Thymus (tissue), 11 donors: ENCODE results near the gene EXOSC7. TPM values are rescaled to one million over a fixed set of nuclear protein-coding genes. Genes with fewer than 3 reads are reported as not detected.

Experiments used
- DNase-seq, 9 donors: peaks; one replicate each; pipeline ENCODE4 v3.0.0-alpha.2; 2013; ENCODE audit warnings: low spot score in 9 of 9, low read depth in 6 of 9, missing footprints in 1 of 9
- H3K27ac ChIP-seq, 2 donors: one replicate each; pipeline ENCODE4 v1.5.1; 2013; ENCODE audit warnings: control low read depth in 1 of 2, low read depth in 1 of 2, low read length in 1 of 2, mild to moderate bottlenecking in 1 of 2, moderate library complexity in 1 of 2
- H3K27me3 ChIP-seq, 2 donors: one replicate each; pipeline ENCODE4 v1.5.1; 2013; ENCODE audit warnings: low read length in 1 of 2; ENCODE audit not compliant: control insufficient read depth in 2 of 2, insufficient read depth in 1 of 2
- H3K36me3 ChIP-seq, 2 donors: one replicate each; pipeline ENCODE4 v1.5.1; 2013; ENCODE audit warnings: low read length in 1 of 2, mild to moderate bottlenecking in 1 of 2, moderate library complexity in 1 of 2; ENCODE audit not compliant: control insufficient read depth in 2 of 2, insufficient read depth in 2 of 2
- H3K4me1 ChIP-seq, 2 donors: one replicate each; pipeline ENCODE4 v1.5.1; 2013; ENCODE audit warnings: low read length in 2 of 2; ENCODE audit not compliant: control insufficient read depth in 2 of 2, insufficient read depth in 2 of 2
- H3K4me3 ChIP-seq, 2 donors: one replicate each; pipeline ENCODE4 v1.5.1; 2013; ENCODE audit warnings: low read length in 2 of 2, control low read depth in 1 of 2, mild to moderate bottlenecking in 1 of 2
- H3K9me3 ChIP-seq, 2 donors: one replicate each; pipeline ENCODE4 v1.5.1; 2013; ENCODE audit warnings: low read length in 1 of 2, mild to moderate bottlenecking in 1 of 2; ENCODE audit not compliant: control insufficient read depth in 2 of 2, insufficient read depth in 1 of 2
- WGBS: extraction: QIAGEN DNeasy Blood & Tissue Kit; methylation state at CpG from one replicate; pipeline ENCODE4 v1.1.7; 2013; 5-methylcytosine and 5-hydroxymethylcytosine counted together
- polyA plus RNA-seq: library from polyadenylated mRNA; stranded (reverse); fragments of 200-250 nt; gene quantifications from one replicate; pipeline ENCODE4 v1.2.3, GENCODE V29; 2013
- total RNA-seq: library from RNA; stranded (reverse); fragments of 120-200 nt; gene quantifications from one replicate; pipeline ENCODE4 v1.2.4, GENCODE V29; 2013
- donor health status: healthy.

EXOSC7 gene
- total and polyA plus RNA-seq, 2 donors, result 39.2 to 42.6 TPM

GRCh38 chr3:44955917-44956316 is 20.1 kb upstream of the EXOSC7 start:
- Histone ChIP-seq H3K9me3 (no peaks in the 10 kb centered on the region), H3K4me1 (no peaks in the 10 kb centered on the region), H3K27ac (no peak overlapping the region), H3K36me3 (peaks cover 35 to 41% of the 10 kb centered on the region in 2 donors), H3K4me3 (no peak overlapping the region), H3K27me3 (no peaks in the 10 kb centered on the region)
- WGBS, result 98% methylated on average over 1 of the region's 1 CpG
- no peak for DNase-seq

GRCh38 chr3:44957986-44958385 is 18.1 kb upstream of the EXOSC7 start:
- Histone ChIP-seq H3K36me3 (peaks cover 31 to 41% of the 10 kb centered on the region in 2 donors), H3K9me3 (no peaks in the 10 kb centered on the region), H3K27me3 (no peaks in the 10 kb centered on the region), H3K4me1 (no peaks in the 10 kb centered on the region), H3K27ac (no peak overlapping the region), H3K4me3 (no peak overlapping the region)
- WGBS, result 97% methylated on average over 4 of the region's 4 CpGs
- no peak for DNase-seq

GRCh38 chr3:44958386-44958785 is 17.7 kb upstream of the EXOSC7 start:
- no peaks in the 10 kb centered on the region for H3K9me3 ChIP-seq
- 96% methylated on average over 7 of the region's 7 CpGs for WGBS
- no peaks in the 10 kb centered on the region for H3K4me1 ChIP-seq
- peaks cover 29 to 40% of the 10 kb centered on the region in 2 donors for H3K36me3 ChIP-seq
- no peak overlapping the region for H3K27ac ChIP-seq
- no peak for DNase-seq
- H3K27me3 ChIP-seq, result no peaks in the 10 kb centered on the region
- H3K4me3 ChIP-seq, result no peak overlapping the region

- H3K4me1 ChIP-seq, result peaks cover 0 to 8% of the 10 kb centered on the region in 2 donors
- no peak for DNase-seq
- H3K27me3 ChIP-seq, result no peaks in the 10 kb centered on the region
- H3K4me3 ChIP-seq, result no peak overlapping the region
- no peaks in the 10 kb centered on the region for H3K9me3 ChIP-seq
- peaks cover 25 to 35% of the 10 kb centered on the region in 2 donors for H3K36me3 ChIP-seq
- H3K27ac ChIP-seq, result no peak overlapping the region
- 98% methylated on average over 3 of the region's 3 CpGs for WGBS
These were observed 15.5 kb upstream of the EXOSC7 start for GRCh38 chr3:44960387-44961026.

GRCh38 chr3:44961888-44962287 is 14.2 kb upstream of the EXOSC7 start:
- no peaks in the 10 kb centered on the region for H3K27me3 ChIP-seq
- DNase-seq, result no peak
- H3K36me3 ChIP-seq, result peaks cover 17 to 23% of the 10 kb centered on the region in 2 donors
- H3K9me3 ChIP-seq, result no peaks in the 10 kb centered on the region
- H3K27ac ChIP-seq, result no peak overlapping the region
- 92% methylated on average over 3 of the region's 3 CpGs for WGBS
- peaks cover 0 to 8% of the 10 kb centered on the region in 2 donors for H3K4me1 ChIP-seq
- no peak overlapping the region for H3K4me3 ChIP-seq

- no peak for DNase-seq
- H3K27me3 ChIP-seq, result no peaks in the 10 kb centered on the region
- H3K4me3 ChIP-seq, result no peak overlapping the region
- H3K4me1 ChIP-seq, result peaks cover 0 to 13% of the 10 kb centered on the region in 2 donors
- H3K9me3 ChIP-seq, result no peaks in the 10 kb centered on the region
- peaks cover 12 to 16% of the 10 kb centered on the region in 2 donors for H3K36me3 ChIP-seq
- H3K27ac ChIP-seq, result no peak overlapping the region
- 98% methylated on average over 6 of the region's 6 CpGs for WGBS
These were observed 13.2 kb upstream of the EXOSC7 start for GRCh38 chr3:44962621-44963393.

- Histone ChIP-seq H3K4me1 (peaks cover 2 to 21% of the 10 kb centered on the region in 2 donors), H3K27ac (no peak overlapping the region), H3K9me3 (no peaks in the 10 kb centered on the region), H3K4me3 (no peak overlapping the region), H3K27me3 (no peaks in the 10 kb centered on the region), H3K36me3 (peaks cover 5 to 6% of the 10 kb centered on the region in 2 donors)
- 94% methylated on average over 4 of the region's 4 CpGs for WGBS
- no peak for DNase-seq
These were observed 12.3 kb upstream of the EXOSC7 start for GRCh38 chr3:44963571-44964325.

GRCh38 chr3:44965165-44965564 is 10.9 kb upstream of the EXOSC7 start:
- H3K9me3 ChIP-seq, result no peaks in the 10 kb centered on the region
- H3K4me1 ChIP-seq, result peaks cover 2 to 33% of the 10 kb centered on the region in 2 donors
- no peaks in the 10 kb centered on the region for H3K27me3 ChIP-seq
- DNase-seq, result no peak
- H3K4me3 ChIP-seq, result no peak overlapping the region
- 96% methylated on average over 3 of the region's 3 CpGs for WGBS
- no peak overlapping the region for H3K27ac ChIP-seq
- peaks cover 0 to 2% of the 10 kb centered on the region in 2 donors for H3K36me3 ChIP-seq

GRCh38 chr3:44966795-44967278 is 9.2 kb upstream of the EXOSC7 start:
- no peaks in the 10 kb centered on the region for H3K9me3 ChIP-seq
- no peak for DNase-seq
- peaks cover 2 to 36% of the 10 kb centered on the region in 2 donors for H3K4me1 ChIP-seq
- no peak overlapping the region for H3K4me3 ChIP-seq
- no peak overlapping the region for H3K27ac ChIP-seq
- 44% methylated on average over 3 of the region's 3 CpGs for WGBS
- H3K27me3 ChIP-seq, result no peaks in the 10 kb centered on the region
- peaks cover 0 to 3% of the 10 kb centered on the region in 2 donors for H3K36me3 ChIP-seq
